Ramos (cell line): ENCODE results near the gene CCDC148.
"Not testable (repeated sequence)": the region's sequence is repeated elsewhere in the genome, so short reads cannot be mapped to it uniquely, and the experiment has no call there.

Experiments
- in situ Hi-C: fragments of 300-500 bp; cut with MboI; formaldehyde crosslinking; loops from one replicate; pipeline ENCODE4 v1.14.3; 2022; ENCODE audit warnings: low sequenced_read_pairs; ENCODE audit not compliant: unreplicated experiment

The CCDC148 gene

GRCh38 chr2:158380746-158381145, 75.8 kb downstream of the CCDC148 start:
- in situ Hi-C loops, result no loop called here

DNA sequence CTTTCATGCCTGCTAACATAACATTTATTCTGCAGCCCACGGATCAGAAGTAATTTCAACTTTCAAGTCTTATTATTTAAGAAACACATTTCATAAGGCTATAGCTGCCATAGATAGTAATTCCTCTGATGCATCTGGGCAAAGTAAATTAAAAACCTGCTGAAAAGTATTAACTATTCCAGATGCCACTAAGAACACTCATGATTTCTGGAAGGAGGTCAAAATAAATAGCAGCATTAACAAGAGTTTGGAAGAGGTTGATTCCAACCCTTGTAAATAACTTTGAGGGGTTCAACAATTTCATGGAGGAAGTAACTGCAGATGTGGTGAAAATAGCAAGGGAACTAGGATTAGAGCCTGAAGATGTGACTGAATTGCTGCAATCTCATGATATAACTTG, 77.6 kb downstream of the CCDC148 start:
- in situ Hi-C loops, result no loop called here

- in situ Hi-C loops, result no loop called here
Measured at GRCh38 chr2:158366342-158366741, 90.2 kb downstream of the CCDC148 start.

DNA sequence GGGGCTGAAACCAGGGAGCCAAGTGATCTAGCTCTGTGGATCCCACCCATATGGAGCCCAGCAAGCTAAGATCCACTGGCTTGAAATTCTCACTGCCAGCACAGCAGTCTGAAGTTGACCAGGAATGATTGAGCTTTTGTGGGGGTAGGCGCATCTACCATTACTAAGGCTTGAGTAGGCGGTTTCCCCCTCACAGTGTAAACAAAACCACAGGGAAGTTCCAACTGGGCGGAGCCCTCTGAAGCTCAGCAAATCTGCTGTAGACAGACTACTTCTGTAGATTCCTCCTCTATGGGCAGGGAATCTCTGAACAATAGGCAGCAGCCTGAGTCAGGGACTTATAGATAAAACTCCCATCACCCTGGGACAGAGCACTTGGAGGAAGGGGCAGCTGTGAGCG, 96.7 kb downstream of the CCDC148 start:
- in situ Hi-C loops, result no loop called here

- in situ Hi-C loops, result no loop called here
Measured at GRCh38 chr2:158357699-158358098, 98.9 kb downstream of the CCDC148 start.

DNA sequence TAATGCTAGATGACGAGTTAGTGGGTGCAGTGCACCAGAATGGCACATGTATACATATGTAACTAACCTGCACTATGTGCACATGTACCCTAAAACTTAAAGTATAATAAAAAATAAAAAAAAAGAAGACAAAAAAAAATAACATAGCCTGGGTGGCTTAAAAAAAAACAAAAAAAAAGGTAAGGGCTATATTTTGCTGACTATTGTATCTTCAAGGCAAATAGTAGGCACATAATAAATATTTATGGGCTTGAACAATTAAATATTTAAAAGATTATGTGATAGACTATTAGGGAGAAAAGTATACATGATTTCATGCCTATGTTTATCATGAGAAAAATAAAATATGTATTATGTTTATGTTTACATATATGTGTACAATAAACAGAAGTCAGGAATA, 99.4 kb downstream of the CCDC148 start:
- in situ Hi-C loops, result no loop called here

GRCh38 chr2:158351466-158351816, 105.1 kb downstream of the CCDC148 start:
- in situ Hi-C loops, result not testable (repeated sequence)

- in situ Hi-C loops, result not testable (repeated sequence)
Measured at GRCh38 chr2:158350751-158351465, 105.6 kb downstream of the CCDC148 start.

DNA sequence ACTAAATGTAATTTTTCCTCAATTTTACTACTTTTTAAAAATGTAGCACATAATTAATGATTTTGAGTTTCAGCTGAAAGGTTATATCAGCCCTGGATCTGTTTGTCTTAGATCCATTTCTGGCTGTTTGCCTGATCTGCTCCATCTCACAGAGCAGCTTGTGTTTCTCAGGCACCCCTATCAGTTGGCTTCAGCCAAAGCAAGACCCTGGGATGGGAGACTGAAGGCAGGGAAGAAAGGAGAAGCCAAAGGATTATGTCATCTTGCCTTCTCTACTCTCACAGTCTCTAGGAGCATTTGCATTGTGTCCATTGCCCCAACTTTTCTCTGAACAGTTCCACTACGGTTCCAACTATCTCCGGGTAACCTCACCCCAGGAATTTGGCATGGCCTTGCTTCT, 110.5 kb downstream of the CCDC148 start:
- in situ Hi-C loops, result no loop called here

DNA sequence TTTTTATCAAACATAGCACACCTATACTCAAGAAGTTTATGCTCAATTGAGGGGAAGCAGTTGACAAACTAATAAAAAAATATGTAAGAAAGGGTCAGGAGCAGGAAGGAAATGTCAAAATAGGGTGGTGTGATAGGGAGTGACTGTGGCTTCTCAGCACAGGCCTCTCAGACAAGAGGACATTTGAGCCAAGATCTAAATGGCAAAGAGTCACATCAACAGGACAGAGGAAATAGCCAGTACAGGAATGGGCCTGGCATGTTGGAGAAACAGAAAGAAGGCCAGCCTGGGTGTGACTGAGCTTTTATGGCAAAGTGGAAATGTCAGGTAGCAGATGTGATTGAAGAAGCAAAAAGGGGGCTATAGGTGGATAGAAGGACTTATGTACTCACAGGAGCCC, 117.0 kb downstream of the CCDC148 start:
- in situ Hi-C loops, result no loop called here

- in situ Hi-C loops, result no loop called here
Measured at GRCh38 chr2:158337018-158337417, 119.5 kb downstream of the CCDC148 start.

- in situ Hi-C loops, result not testable (repeated sequence)
Measured at GRCh38 chr2:158331799-158332198, 124.8 kb downstream of the CCDC148 start.

DNA sequence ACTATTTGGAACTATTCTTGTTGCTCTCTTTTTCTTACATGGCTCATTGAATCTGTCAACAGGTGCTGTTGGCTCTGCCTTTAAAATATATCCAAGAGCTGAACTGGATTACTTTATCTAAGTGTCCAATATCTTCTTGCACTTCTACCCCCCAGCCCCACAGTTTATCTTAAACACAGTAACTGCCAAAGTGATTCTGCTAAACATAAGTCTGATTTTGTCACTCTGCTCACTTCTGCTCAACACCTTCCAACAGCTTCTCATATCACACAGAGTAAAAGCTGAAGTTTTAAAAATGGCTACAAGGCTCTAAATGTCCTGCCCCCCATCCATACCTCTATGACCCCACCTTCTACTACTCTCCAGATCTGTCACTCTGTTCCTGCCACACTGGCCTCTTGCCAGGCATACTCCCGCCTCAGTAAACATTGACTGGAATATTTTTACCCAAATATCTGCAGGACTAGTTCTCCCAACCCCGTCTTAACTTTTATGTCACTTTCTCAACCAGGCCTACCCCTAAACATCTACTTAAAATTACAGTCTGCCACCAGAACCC, 130.7 kb downstream of the CCDC148 start:
- in situ Hi-C loops, result no loop called here

GRCh38 chr2:158325031-158325781, 131.3 kb downstream of the CCDC148 start:
- in situ Hi-C loops, result no loop called here

DNA sequence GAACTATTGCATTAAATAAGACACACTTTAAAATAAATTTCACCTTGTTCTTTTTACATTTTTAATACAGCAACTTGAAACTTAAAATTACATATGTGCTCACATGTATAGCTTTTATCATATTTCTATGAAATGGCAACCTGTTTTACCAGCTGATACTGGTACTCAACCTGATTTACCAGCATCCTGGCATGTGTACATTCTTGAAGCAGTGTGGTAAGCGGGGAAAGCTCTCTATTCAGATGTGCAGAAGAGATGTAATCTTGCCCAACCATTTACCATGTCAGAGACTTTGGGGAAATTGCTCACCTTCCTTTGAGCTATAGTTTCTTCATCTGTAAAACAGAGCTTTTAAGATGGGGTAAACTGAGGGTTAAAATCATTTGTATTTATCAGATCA, 133.2 kb downstream of the CCDC148 start:
- in situ Hi-C loops, result no loop called here

GRCh38 chr2:158321264-158321663, 135.3 kb downstream of the CCDC148 start:
- in situ Hi-C loops, result no loop called here

DNA sequence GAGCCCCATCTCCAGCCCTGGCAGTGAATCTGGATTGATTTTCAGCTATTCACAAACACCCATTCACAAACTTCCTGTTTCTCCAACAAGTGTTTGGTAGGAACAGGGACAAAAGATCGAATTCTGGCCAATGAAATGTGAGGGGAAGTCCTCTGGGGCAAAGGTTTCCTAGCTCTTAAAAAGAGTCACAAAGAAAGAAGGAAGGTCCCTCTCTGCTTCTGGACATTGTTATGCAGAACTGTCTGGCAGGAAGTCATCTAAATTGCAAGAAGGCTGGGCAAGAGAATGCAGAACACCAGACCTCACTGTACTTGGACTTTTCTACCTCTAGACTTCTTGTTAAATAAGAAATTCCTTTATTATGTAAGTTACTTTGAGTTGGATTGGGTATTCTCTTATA, 137.3 kb downstream of the CCDC148 start:
- in situ Hi-C loops, result no loop called here

DNA sequence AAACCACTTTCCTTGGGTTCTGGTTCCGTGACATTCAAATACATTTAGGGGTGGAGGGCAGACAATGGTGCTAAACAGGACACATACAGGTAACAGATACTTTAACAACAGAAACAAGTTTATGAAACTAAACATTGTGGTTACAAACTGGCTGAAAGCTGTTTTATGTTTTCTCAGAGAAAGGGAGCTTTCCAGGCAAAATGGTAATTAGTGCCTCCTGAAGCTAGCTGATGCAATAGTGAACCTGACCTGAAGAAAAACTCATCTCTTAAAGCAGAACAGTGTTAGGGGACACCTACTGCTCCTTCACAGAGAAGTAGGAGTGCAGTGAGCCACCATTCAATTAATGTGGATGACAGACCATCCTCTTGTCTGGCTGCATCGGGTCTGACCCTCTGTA, 138.9 kb downstream of the CCDC148 start:
- in situ Hi-C loops, result no loop called here

DNA sequence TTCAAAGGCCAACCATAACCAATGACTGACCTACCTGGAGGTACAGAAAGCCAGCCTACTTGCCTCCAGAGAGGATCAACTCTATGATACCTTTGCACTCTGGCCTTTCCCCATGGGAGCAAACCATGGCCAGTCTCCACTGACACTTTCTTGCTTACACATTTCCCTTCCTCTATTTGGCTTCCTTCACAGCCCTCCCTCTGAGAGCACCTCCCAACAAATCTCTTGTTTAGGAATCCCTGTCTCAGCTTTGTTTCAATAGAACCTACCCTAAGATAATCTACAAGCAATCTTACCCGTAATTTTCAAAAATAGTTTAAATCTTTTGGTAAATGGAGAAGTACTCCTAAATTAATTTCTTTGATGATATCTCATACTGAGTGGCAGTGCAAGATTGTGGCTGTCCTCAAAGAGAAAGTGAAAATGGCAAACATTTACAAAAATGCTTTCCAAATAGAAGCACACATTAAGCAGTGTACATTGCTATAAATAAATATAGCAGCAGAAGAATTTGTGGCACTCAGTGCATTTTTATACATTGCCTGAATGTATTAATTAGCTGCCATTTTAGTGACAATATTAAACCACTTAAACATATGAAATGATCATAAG, 140.6 kb downstream of the CCDC148 start:
- in situ Hi-C loops, result no loop called here

- in situ Hi-C loops, result no loop called here
Measured at GRCh38 chr2:158315000-158315399, 141.6 kb downstream of the CCDC148 start.

DNA sequence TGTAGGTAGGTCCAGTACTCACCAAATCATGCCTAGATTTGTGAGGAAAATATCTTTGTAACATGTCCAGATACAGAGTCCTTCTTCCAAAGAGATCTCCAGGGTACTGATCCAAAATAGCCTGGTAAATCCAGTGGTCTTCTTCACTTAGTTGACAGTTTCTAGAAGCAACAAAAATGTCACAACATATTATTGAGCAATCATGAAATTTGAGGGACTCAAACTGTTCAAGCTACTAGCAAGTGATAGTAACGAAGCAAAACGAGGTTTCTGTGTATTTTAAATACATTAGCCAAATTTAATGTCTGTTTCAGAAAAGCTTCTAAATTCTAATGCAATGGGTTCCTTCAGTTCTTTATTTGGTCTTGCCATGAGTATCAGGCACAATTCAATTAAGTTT, 142.8 kb downstream of the CCDC148 start:
- in situ Hi-C loops, result no loop called here
